HEK293T (cell line): ENCODE data around the gene CPLX4.

Experiments
- CTCF ChIA-PET: fragments of 350-600 bp; formaldehyde crosslinking; extraction: SDS; loops from one replicate; lab custom pipeline; 2021; ENCODE audit warnings: antibody characterized with exemption, inconsistent platforms; lab: Yijun Ruan, JAX
- POLR2A ChIA-PET: fragments of 350-600 bp; formaldehyde crosslinking; extraction: SDS; loops from one replicate; lab custom pipeline; 2020; ENCODE audit warnings: antibody characterized with exemption, inconsistent platforms; lab: Yijun Ruan, JAX
- DNase-seq: peaks from one replicate; pipeline ENCODE4 v3.0.0; 2012; ENCODE audit warnings: mixed read lengths; ENCODE audit errors: extremely low spot score
- ARNT ChIP-seq: fragments of 450-650 bp; IDR thresholded peaks from 2 replicates; pipeline ENCODE4 v1.6.1; 2017; ENCODE audit warnings: mild to moderate bottlenecking
- BHLHE40 ChIP-seq: fragments of 450-650 bp; IDR thresholded peaks from 2 replicates; pipeline ENCODE4 v1.6.1; 2016; ENCODE audit warnings: mild to moderate bottlenecking, moderate library complexity, borderline replicate concordance
- CTBP1 ChIP-seq: fragments of 450-650 bp; IDR thresholded peaks from 2 replicates; pipeline ENCODE4 v1.6.1; 2016; ENCODE audit warnings: borderline replicate concordance
- ELF4 ChIP-seq: fragments of 450-650 bp; IDR thresholded peaks from 2 replicates; pipeline ENCODE4 v1.6.1; 2017; ENCODE audit warnings: antibody characterized with exemption
- FOXA1 ChIP-seq: fragments of 450-650 bp; IDR thresholded peaks from 2 replicates; pipeline ENCODE4 v1.6.1; 2016; ENCODE audit warnings: mild to moderate bottlenecking
- FOXK2 ChIP-seq: fragments of 450-650 bp; IDR thresholded peaks from 2 replicates; pipeline ENCODE4 v1.6.1; 2016; ENCODE audit warnings: mild to moderate bottlenecking
- FOXM1 ChIP-seq: fragments of 450-650 bp; IDR thresholded peaks from 2 replicates; pipeline ENCODE4 v1.6.1; 2017; ENCODE audit warnings: mild to moderate bottlenecking, borderline replicate concordance
- HDGF ChIP-seq: fragments of 450-650 bp; IDR thresholded peaks from 2 replicates; pipeline ENCODE4 v1.6.1; 2017; ENCODE audit warnings: antibody characterized with exemption, borderline replicate concordance
- L3MBTL2 ChIP-seq: fragments of 450-650 bp; conservative IDR thresholded peaks from 2 replicates; pipeline ENCODE4 v1.6.1; 2016; ENCODE audit warnings: mild to moderate bottlenecking
- LEF1 ChIP-seq: fragments of 450-650 bp; IDR thresholded peaks from 2 replicates; pipeline ENCODE4 v1.6.1; 2017; ENCODE audit warnings: mild to moderate bottlenecking, borderline replicate concordance
- NFRKB ChIP-seq: fragments of 450-650 bp; IDR thresholded peaks from 2 replicates; pipeline ENCODE4 v1.6.1; 2016; ENCODE audit warnings: mild to moderate bottlenecking, moderate library complexity
- PKNOX1 ChIP-seq: fragments of 450-650 bp; IDR thresholded peaks from 2 replicates; pipeline ENCODE4 v1.6.1; 2016
- SP1 ChIP-seq: fragments of 450-650 bp; IDR thresholded peaks from 2 replicates; pipeline ENCODE4 v1.6.1; 2017
- SUZ12 ChIP-seq: fragments of 450-650 bp; IDR thresholded peaks from 2 replicates; pipeline ENCODE4 v1.6.1; 2016; ENCODE audit warnings: mild to moderate bottlenecking
- TARDBP ChIP-seq: fragments of 450-650 bp; IDR thresholded peaks from 2 replicates; pipeline ENCODE4 v1.6.1; 2016
- ZNF384 ChIP-seq: fragments of 450-650 bp; IDR thresholded peaks from 2 replicates; pipeline ENCODE4 v1.6.1; 2016

The CPLX4 gene

GRCh38 chr18:59268127-59268720 is 50.2 kb downstream of the CPLX4 start:
- ChIA-PET POLR2A (interaction anchor here (2.8 kb wide), 1 partner anchor 12 kb away, joined by 10 read pairs; no protein-coding TSS in a partner anchor), CTCF (no interaction called here)
- no peak for TF ChIP-seq ZNF384
- TF ChIP-seq FOXK2 = no peak
- no peak for TF ChIP-seq FOXM1
- no peak for TF ChIP-seq HDGF
- no peak for TF ChIP-seq SP1
- TF ChIP-seq BHLHE40 = no peak
- no peak for TF ChIP-seq NFRKB
- TF ChIP-seq SUZ12 = no peak
- no peak for TF ChIP-seq ARNT
- no peak for TF ChIP-seq L3MBTL2
- no peak for TF ChIP-seq FOXA1
- no peak for TF ChIP-seq PKNOX1
- no peak for TF ChIP-seq TARDBP
- TF ChIP-seq CTBP1 = no peak
- TF ChIP-seq ELF4 = no peak
- TF ChIP-seq LEF1 = no peak
- no peak for DNase-seq

- POLR2A ChIA-PET = interaction anchor here (2.8 kb wide), 1 partner anchor 12 kb away, joined by 10 read pairs; no protein-coding TSS in a partner anchor
- no peak for TF ChIP-seq ZNF384
- TF ChIP-seq LEF1 = no peak
- TF ChIP-seq ARNT = no peak
- no peak for TF ChIP-seq NFRKB
- no peak for TF ChIP-seq PKNOX1
- no peak for TF ChIP-seq SUZ12
- no peak for TF ChIP-seq FOXA1
- no peak for TF ChIP-seq BHLHE40
- no peak for TF ChIP-seq TARDBP
- TF ChIP-seq ELF4 = no peak
- no peak for TF ChIP-seq CTBP1
- no peak for TF ChIP-seq L3MBTL2
- TF ChIP-seq FOXM1 = no peak
- TF ChIP-seq FOXK2 = no peak
- no peak for TF ChIP-seq HDGF
- CTCF ChIA-PET = interaction anchor here (1.0 kb wide), 1 partner anchor 19 kb away, joined by 3 read pairs; no protein-coding TSS in a partner anchor
- DNase-seq = no peak
Measured at GRCh38 chr18:59267503-59268126, 50.8 kb downstream of the CPLX4 start.

- ChIA-PET CTCF (interaction anchor here (0.6 to 1.0 kb wide), 3 partner anchors 18 to 729 kb away, joined by 3 to 4 read pairs (median 3); no protein-coding TSS in a partner anchor), POLR2A (no interaction called here)
- TF ChIP-seq FOXK2 (no peak), NFRKB (no peak), CTBP1 (no peak), ELF4 (no peak), FOXM1 (no peak), BHLHE40 (no peak), HDGF (no peak), SUZ12 (no peak), SP1 (no peak), LEF1 (no peak), PKNOX1 (no peak), L3MBTL2 (no peak), ZNF384 (no peak)
- DNase-seq = no peak
Measured at GRCh38 chr18:59266886-59267502, 51.5 kb downstream of the CPLX4 start.

GRCh38 chr18:59266459-59266858 is 52.0 kb downstream of the CPLX4 start:
- POLR2A ChIA-PET = no interaction called here
- CTCF ChIA-PET = interaction anchor here (0.6 to 1.0 kb wide), 3 partner anchors 18 to 729 kb away, joined by 3 to 4 read pairs (median 3); no protein-coding TSS in a partner anchor
- TF ChIP-seq SUZ12 (no peak), FOXM1 (no peak), FOXA1 (no peak), CTBP1 (no peak), ARNT (no peak), NFRKB (no peak), PKNOX1 (no peak), ZNF384 (no peak), L3MBTL2 (no peak), LEF1 (no peak), TARDBP (no peak), BHLHE40 (no peak), ELF4 (no peak), FOXK2 (no peak), HDGF (no peak), SP1 (no peak)
- DNase-seq = no peak
